Psoas muscle (tissue), 8 donors: ENCODE measurements around the gene TIMP4. TPM values are rescaled to one million over a fixed set of nuclear protein-coding genes. Genes with fewer than 3 reads are reported as not detected.

Experiments used
- ATAC-seq, 4 donors: fragments of 200-7000 bp; cut with Tn5 transposase; one replicate each; pipeline ENCODE4 v1.9.1; 2020; ENCODE audit warnings: moderate library complexity in 3 of 4, mild to moderate bottlenecking in 2 of 4
- DNase-seq, 2 donors: peaks; one replicate each; pipeline ENCODE4 v3.0.0-alpha.2; 2020
- H3K27ac ChIP-seq: fragments of 200-600 bp; one replicate; pipeline ENCODE4 v1.8.0; 2022
- H3K27me3 ChIP-seq, 3 donors: fragments of 200-600 bp in 1 of 3; one replicate each; pipeline versions ENCODE4 v1.6.1 to v1.8.0; 2013 to 2022; ENCODE audit warnings: low read length in 2 of 3, mild to moderate bottlenecking in 2 of 3, moderate library complexity in 1 of 3; ENCODE audit not compliant: insufficient read depth in 3 of 3
- H3K36me3 ChIP-seq, 2 donors: fragments of 200-600 bp in 1 of 2; one replicate each; pipeline versions ENCODE4 v1.6.1 to v1.8.0; 2013 to 2022; ENCODE audit warnings: low read depth in 1 of 2, mild to moderate bottlenecking in 1 of 2, moderate library complexity in 1 of 2; ENCODE audit not compliant: insufficient read depth in 1 of 2
- H3K4me1 ChIP-seq: fragments of 200-600 bp; one replicate; pipeline ENCODE4 v1.8.0; 2022
- H3K4me3 ChIP-seq: fragments of 200-600 bp; one replicate; pipeline ENCODE4 v1.8.0; 2022; ENCODE audit warnings: mild to moderate bottlenecking
- H3K9me3 ChIP-seq: fragments of 200-600 bp; one replicate; pipeline ENCODE4 v1.8.0; 2022
- WGBS, 3 donors: extraction: QIAGEN DNeasy Blood & Tissue Kit; methylation state at CpG; one replicate each; pipeline versions ENCODE4 v1.1.6 to v1.1.7; 2013; 5-methylcytosine and 5-hydroxymethylcytosine counted together
- intact Hi-C, 2 donors: fragments of 100-400 bp; cut with DNase I; formaldehyde crosslinking; loops; one replicate each; pipeline versions ENCODE4 v1.11.0 to v1.14.2; 2022
- polyA plus RNA-seq, 3 donors: library from polyadenylated mRNA; stranded (reverse); fragments of 200-250 nt; gene quantifications; one replicate each; pipeline ENCODE4 v1.2.3, GENCODE V29; 2013
- total RNA-seq, 4 donors: library from RNA; stranded (reverse); fragmentation: NEBNext Ultra II Directional in 2 of 4; extraction: Animal tissue kit (Norgen Biotek cat#: 25700) in 2 of 4; gene quantifications; one replicate each; pipeline versions ENCODE4 v1.2.1 to v1.2.4, GENCODE V29; 2021 to 2023
- TF ChIP-seq, protein P1 (sequence below): fragments of 200-600 bp; IDR thresholded peaks from one replicate; pipeline ENCODE4 v1.8.0; 2022; ENCODE audit warnings: antibody characterized with exemption
- donor health status: healthy with polysubstance abuse.
- donor health status: DM: no; HTN: no; CAD: no; lungs with moderate emphysema.
- donor health status: Bipolar disorder and iron deficiency.
- donor health status: healthy.
- donor health status: DM: yes; HTN: yes; CAD: no.
- donor health status: DM: no; HTN: no; CAD: no.
- donor health status: DM: no; HTN: no; CAD: no.
- donor health status: DM: yes; HTN: yes; CAD: no.

TIMP4 gene
- total and polyA plus RNA-seq, 7 donors = 1.3 to 24.1 (median 17.7) TPM

DNA sequence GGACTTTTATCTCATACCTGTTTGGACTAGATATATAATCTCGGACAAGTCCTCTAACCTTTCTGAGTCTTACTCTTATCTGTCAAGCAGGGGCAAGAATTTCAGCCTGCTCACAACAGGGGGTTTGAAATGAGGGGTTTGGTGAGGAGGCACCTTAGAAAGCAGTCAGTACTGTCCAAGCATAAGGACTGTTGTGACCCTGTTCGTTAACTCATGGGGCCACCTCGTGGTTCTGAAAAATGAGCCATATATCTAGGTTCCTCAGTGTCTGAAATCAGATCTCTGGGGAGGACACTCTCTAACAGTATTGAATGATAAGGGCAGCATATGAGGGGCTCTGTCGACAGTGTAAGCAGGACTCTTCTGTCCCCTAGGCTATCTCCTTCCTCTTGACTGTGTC lies 7.2 kb upstream of the TIMP4 start:
- Histone ChIP-seq H3K27me3 (no peaks in the 10 kb centered on the region), H3K4me3 (no peak overlapping the region), H3K27ac (no peak overlapping the region), H3K36me3 (no peaks in the 10 kb centered on the region), H3K9me3 (no peaks in the 10 kb centered on the region), H3K4me1 (no peaks in the 10 kb centered on the region)
- DNase-seq (no peak), ATAC-seq (peak in 2 of 4 donors; percentile 48 to 49)
- WGBS, 3 donors = 71 to 78% (median 76%) methylated on average over 4 of the region's 4 CpGs
- TF ChIP-seq, protein P1, sequence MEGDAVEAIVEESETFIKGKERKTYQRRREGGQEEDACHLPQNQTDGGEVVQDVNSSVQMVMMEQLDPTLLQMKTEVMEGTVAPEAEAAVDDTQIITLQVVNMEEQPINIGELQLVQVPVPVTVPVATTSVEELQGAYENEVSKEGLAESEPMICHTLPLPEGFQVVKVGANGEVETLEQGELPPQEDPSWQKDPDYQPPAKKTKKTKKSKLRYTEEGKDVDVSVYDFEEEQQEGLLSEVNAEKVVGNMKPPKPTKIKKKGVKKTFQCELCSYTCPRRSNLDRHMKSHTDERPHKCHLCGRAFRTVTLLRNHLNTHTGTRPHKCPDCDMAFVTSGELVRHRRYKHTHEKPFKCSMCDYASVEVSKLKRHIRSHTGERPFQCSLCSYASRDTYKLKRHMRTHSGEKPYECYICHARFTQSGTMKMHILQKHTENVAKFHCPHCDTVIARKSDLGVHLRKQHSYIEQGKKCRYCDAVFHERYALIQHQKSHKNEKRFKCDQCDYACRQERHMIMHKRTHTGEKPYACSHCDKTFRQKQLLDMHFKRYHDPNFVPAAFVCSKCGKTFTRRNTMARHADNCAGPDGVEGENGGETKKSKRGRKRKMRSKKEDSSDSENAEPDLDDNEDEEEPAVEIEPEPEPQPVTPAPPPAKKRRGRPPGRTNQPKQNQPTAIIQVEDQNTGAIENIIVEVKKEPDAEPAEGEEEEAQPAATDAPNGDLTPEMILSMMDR = peak; percentile 3
- intact Hi-C loops = no loop called here

DNA sequence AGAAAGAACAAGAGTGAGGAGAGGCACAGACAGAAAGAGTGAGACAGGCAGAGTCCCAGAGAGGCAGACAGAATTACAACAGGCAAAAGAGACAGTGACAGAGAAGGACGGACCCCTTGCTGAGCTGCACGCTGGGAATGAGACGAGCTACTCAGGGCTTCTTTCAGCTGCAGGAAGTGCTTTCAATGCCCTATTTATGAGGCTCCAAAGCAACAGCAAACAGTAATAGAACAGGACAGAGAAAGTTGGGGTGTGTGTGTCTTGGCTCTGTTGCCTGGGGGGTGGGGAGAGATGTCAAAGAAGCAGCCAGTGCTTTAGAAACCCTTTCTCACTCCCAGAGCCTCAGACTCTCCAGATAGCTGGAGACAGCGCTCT lies 502 bp upstream of the TIMP4 start:
- ATAC-seq = peak in 1 of 4 donors; percentile 12
- H3K36me3 ChIP-seq = peaks cover 0 to 2% of the 10 kb centered on the region in 2 donors
- 61 to 69% (median 63%) methylated on average over 4 of the region's 4 CpGs for WGBS, 3 donors
- H3K27ac ChIP-seq = peak overlapping the region; percentile 16
- TF ChIP-seq, protein P1 = no peak
- no peaks in the 10 kb centered on the region for H3K27me3 ChIP-seq
- no peak for DNase-seq
- H3K4me3 ChIP-seq = peak overlapping the region; percentile 70
- H3K9me3 ChIP-seq = no peaks in the 10 kb centered on the region
- peaks cover 27% of the 10 kb centered on the region for H3K4me1 ChIP-seq
- intact Hi-C loops = no loop called here

DNA sequence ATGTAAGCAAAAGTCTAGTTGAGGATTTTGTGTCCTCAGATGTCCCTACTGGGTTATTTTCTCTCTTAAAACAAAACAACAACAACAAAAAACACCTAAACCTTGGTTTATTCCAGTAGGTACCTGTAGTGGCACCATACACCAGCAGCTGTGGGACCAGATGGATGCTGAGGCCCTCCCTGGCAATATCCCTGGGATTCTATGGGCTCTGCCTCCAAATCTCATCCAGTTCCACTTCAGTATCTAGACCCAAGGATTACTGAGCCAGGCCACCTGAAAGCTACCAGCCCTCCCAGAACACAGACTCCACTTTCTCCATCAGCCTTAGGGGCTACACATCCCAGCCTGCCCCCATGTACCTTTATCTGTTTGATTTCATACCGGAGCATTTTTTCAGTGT lies 1.7 kb downstream of the TIMP4 start:
- H3K4me3 ChIP-seq = no peak overlapping the region
- H3K27ac ChIP-seq = no peak overlapping the region
- 98 to 100% (median 100%) methylated on average over 1 of the region's 1 CpG for WGBS, 3 donors
- DNase-seq (no peak), ATAC-seq (no peak)
- TF ChIP-seq, protein P1 = no peak
- intact Hi-C loops = no loop called here
- H3K4me1 ChIP-seq = peaks cover 27% of the 10 kb centered on the region
- no peaks in the 10 kb centered on the region for H3K27me3 ChIP-seq
- peaks cover 2 to 10% of the 10 kb centered on the region in 2 donors for H3K36me3 ChIP-seq
- H3K9me3 ChIP-seq = no peaks in the 10 kb centered on the region

DNA sequence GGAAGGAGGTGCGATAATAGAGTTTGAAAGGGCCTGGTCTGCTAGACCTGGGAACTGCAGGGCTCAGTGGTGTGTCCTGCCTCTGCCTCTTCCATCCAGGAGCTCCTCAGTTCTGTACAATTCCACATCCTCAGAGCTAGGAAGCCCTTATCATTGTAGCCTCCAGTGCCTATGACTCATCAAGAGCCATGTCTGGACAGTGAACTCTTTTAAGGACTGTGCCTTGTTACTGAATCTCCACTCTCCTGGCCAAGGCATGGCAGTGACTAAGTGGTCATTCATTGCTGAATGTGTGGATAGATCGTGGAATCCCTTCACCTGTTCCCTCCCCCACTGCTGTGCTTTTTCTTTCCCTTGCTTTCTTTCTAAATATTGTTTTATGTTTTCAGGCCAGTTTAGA lies 2.9 kb downstream of the TIMP4 start:
- intact Hi-C loops = no loop called here
- ATAC-seq (peak; percentile 91 to 97 (median 95)), DNase-seq (no peak)
- WGBS, 3 donors = 57 to 75% (median 60%) methylated on average over 2 of the region's 2 CpGs
- peaks cover 2 to 10% of the 10 kb centered on the region in 2 donors for H3K36me3 ChIP-seq
- peak overlapping the region; percentile 51 for H3K27ac ChIP-seq
- no peaks in the 10 kb centered on the region for H3K27me3 ChIP-seq
- TF ChIP-seq, protein P1 = no peak
- H3K4me3 ChIP-seq = no peak overlapping the region
- peaks cover 27% of the 10 kb centered on the region for H3K4me1 ChIP-seq
- no peaks in the 10 kb centered on the region for H3K9me3 ChIP-seq

DNA sequence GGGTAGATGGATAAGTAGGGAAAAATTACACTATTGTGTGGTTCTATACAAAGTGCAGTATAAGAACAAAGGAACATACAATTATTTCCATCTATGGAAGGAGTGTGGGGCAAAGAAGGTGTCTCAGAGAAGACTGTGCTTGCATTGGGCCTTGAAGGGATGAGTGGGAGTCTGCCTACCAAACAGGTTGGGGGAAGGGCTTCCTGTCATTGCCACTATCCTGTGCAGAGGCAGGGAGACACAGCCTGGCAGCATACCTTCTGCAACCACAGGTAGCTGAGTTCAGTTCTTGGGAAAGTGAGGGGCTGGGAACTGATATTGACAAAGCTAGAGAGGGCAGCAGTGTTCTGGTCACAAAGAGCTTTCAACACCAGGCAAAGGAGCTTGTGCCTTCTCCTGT lies 3.4 kb downstream of the TIMP4 start:
- Histone ChIP-seq H3K4me3 (no peak overlapping the region), H3K4me1 (peaks cover 27% of the 10 kb centered on the region), H3K27ac (peak overlapping the region; percentile 51), H3K9me3 (no peaks in the 10 kb centered on the region), H3K27me3 (no peaks in the 10 kb centered on the region), H3K36me3 (peaks cover 2 to 10% of the 10 kb centered on the region in 2 donors)
- TF ChIP-seq, protein P1 = no peak
- no peak for DNase-seq
- no peak for ATAC-seq
- intact Hi-C loops = no loop called here
